GM12865 (cell line): ENCODE results near the gene MCHR1.

Experiments used
- DNase-seq: peaks from one replicate; pipeline ENCODE4 v3.0.0; 2010; ENCODE audit warnings: low read depth
- H3K4me3 ChIP-seq: 2 replicates; pipeline ENCODE4 v1.5.1; 2011; ENCODE audit warnings: mild to moderate bottlenecking, low read depth, low read length, control low read depth
- TF ChIP-seq, protein P1 (sequence below): IDR thresholded peaks from 2 replicates; pipeline ENCODE4 v1.5.1; 2011; ENCODE audit warnings: low read length, control low read depth, low read depth, inconsistent platforms; ENCODE audit not compliant: insufficient read depth; ENCODE audit errors: missing control alignments

MCHR1 gene

GRCh38 chr22:40660730-40661129, 18.6 kb upstream of the MCHR1 start:
- no peak overlapping the region for H3K4me3 ChIP-seq
- DNase-seq, result no peak

GRCh38 chr22:40661671-40662070, 17.6 kb upstream of the MCHR1 start:
- DNase-seq, result no peak
- TF ChIP-seq, protein P1, sequence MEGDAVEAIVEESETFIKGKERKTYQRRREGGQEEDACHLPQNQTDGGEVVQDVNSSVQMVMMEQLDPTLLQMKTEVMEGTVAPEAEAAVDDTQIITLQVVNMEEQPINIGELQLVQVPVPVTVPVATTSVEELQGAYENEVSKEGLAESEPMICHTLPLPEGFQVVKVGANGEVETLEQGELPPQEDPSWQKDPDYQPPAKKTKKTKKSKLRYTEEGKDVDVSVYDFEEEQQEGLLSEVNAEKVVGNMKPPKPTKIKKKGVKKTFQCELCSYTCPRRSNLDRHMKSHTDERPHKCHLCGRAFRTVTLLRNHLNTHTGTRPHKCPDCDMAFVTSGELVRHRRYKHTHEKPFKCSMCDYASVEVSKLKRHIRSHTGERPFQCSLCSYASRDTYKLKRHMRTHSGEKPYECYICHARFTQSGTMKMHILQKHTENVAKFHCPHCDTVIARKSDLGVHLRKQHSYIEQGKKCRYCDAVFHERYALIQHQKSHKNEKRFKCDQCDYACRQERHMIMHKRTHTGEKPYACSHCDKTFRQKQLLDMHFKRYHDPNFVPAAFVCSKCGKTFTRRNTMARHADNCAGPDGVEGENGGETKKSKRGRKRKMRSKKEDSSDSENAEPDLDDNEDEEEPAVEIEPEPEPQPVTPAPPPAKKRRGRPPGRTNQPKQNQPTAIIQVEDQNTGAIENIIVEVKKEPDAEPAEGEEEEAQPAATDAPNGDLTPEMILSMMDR, result no peak
- H3K4me3 ChIP-seq, result no peak overlapping the region

More at GRCh38 chr22:40660730-40661129, 18.6 kb upstream of the MCHR1 start:
- TF ChIP-seq, protein P1, result no peak

- TF ChIP-seq, protein P1, result no peak
- no peak overlapping the region for H3K4me3 ChIP-seq
- DNase-seq, result no peak
Measured at GRCh38 chr22:40665312-40665711, 14.0 kb upstream of the MCHR1 start.

DNA sequence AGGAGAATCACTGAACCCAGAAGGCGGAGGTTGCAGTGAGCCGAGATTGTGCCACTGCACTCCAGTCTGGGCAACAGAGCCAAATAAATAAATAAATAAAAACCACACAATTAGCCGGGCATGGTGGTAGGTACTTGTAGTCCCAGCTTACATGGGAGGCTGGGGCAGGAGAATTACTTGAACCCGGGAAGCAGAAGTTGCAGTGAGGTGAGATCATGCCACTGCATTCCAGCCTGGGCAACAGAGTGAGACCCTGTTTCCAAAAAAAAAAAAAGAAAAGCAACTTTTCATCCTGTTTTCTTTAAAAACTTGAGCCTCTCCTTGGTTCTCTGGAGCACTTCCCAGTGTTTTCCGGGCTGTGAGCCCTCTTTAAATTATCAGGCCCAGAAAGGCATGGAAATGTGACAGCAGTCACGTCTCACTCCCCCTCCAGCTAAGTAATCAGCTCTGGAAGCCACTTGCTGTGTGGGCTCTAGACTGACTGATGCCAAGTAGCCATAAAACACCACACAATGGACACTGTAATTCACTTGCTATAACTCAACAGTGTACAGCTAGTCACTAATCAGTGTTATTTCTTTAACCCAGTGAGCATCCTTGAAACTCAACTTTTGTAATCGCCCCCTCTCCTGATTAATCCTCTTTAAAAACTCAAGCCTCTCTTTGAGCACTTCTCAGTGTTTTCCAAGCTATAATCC, 13.0 kb upstream of the MCHR1 start:
- no peak for DNase-seq
- H3K4me3 ChIP-seq, result no peak overlapping the region
- TF ChIP-seq, protein P1, result no peak

DNA sequence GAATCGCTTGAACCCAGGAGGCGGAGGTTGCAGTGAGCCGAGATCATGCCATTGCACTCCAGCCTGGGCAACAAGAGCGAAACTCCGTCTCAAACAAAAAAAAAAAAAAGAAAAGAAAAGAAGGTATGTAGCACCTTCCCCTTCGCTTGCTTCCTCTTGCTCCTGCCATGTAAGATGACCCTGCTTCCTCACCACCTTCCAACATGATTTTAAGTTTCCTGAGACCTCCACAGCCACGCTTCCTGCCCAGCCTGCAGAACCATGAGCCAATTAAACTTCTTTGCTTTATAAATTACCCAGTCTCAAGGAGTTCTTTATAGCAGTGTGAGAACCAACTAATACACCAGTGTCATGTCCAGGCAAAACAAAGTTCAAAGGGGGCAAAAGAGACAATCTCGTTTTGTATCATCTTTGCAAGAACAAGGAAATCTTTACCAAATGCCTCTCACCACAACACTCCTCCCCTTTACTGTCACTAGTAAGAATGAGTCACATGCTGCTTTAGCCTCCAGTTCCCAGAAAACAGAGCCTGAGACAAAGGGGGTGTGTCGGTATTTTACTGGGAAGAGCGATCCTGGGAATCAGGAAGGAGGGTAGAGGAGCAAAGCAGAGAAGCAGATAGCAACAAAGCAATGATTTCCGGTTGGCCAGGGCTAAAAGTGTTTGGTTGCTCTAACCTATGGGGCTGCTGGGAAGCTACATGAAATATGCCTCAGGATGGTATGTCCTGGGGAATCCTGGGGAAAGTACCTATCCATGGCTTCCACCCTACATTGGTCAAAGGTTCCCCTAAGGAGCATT, 10.5 kb upstream of the MCHR1 start:
- TF ChIP-seq, protein P1, result no peak
- DNase-seq, result peak; percentile 48

GRCh38 chr22:40670058-40670457, 9.2 kb upstream of the MCHR1 start:
- TF ChIP-seq, protein P1, result no peak
- H3K4me3 ChIP-seq, result no peak overlapping the region
- DNase-seq, result no peak

More for the DNA sequence above, 10.5 kb upstream of the MCHR1 start:
- no peak overlapping the region for H3K4me3 ChIP-seq

DNA sequence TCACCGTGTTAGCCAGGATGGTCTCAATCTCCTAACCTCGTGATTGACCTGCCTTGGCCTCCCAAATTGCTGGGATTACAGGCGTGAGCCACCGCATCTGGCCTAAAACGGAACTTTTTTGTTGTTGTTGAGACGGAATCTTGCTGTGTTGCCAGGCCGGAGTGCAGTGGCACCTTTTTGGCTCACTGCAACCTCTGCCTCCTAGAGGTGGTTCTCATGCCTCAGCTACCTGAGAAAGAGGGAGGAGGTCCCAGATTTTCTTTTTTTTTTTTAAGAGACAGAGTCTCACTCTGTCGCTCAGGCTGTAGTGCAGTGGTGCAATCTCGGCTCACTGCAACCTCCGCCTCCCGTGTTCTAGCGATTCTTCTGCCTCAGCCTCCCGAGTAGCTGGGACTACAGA, 7.9 kb upstream of the MCHR1 start:
- DNase-seq, result no peak
- TF ChIP-seq, protein P1, result no peak
- H3K4me3 ChIP-seq, result no peak overlapping the region
